Psoas muscle (tissue), 8 donors: ENCODE data around the gene CHCHD6. TPM values are rescaled to one million over a fixed set of nuclear protein-coding genes. Genes with fewer than 3 reads are reported as not detected.

ENCODE experiments used
- ATAC-seq, 4 donors: fragments of 200-7000 bp; cut with Tn5 transposase; one replicate each; pipeline ENCODE4 v1.9.1; 2020; ENCODE audit warnings: moderate library complexity in 3 of 4, mild to moderate bottlenecking in 2 of 4
- DNase-seq, 2 donors: peaks; one replicate each; pipeline ENCODE4 v3.0.0-alpha.2; 2020
- H3K27ac ChIP-seq: fragments of 200-600 bp; one replicate; pipeline ENCODE4 v1.8.0; 2022
- H3K27me3 ChIP-seq, 3 donors: fragments of 200-600 bp in 1 of 3; one replicate each; pipeline versions ENCODE4 v1.6.1 to v1.8.0; 2013 to 2022; ENCODE audit warnings: low read length in 2 of 3, mild to moderate bottlenecking in 2 of 3, moderate library complexity in 1 of 3; ENCODE audit not compliant: insufficient read depth in 3 of 3
- H3K36me3 ChIP-seq, 2 donors: fragments of 200-600 bp in 1 of 2; one replicate each; pipeline versions ENCODE4 v1.6.1 to v1.8.0; 2013 to 2022; ENCODE audit warnings: low read depth in 1 of 2, mild to moderate bottlenecking in 1 of 2, moderate library complexity in 1 of 2; ENCODE audit not compliant: insufficient read depth in 1 of 2
- H3K4me1 ChIP-seq: fragments of 200-600 bp; one replicate; pipeline ENCODE4 v1.8.0; 2022
- H3K4me3 ChIP-seq: fragments of 200-600 bp; one replicate; pipeline ENCODE4 v1.8.0; 2022; ENCODE audit warnings: mild to moderate bottlenecking
- H3K9me3 ChIP-seq: fragments of 200-600 bp; one replicate; pipeline ENCODE4 v1.8.0; 2022
- WGBS, 3 donors: extraction: QIAGEN DNeasy Blood & Tissue Kit; methylation state at CpG; one replicate each; pipeline versions ENCODE4 v1.1.6 to v1.1.7; 2013; 5-methylcytosine and 5-hydroxymethylcytosine counted together
- intact Hi-C, 2 donors: fragments of 100-400 bp; cut with DNase I; formaldehyde crosslinking; loops; one replicate each; pipeline versions ENCODE4 v1.11.0 to v1.14.2; 2022
- polyA plus RNA-seq, 3 donors: library from polyadenylated mRNA; stranded (reverse); fragments of 200-250 nt; gene quantifications; one replicate each; pipeline ENCODE4 v1.2.3, GENCODE V29; 2013
- total RNA-seq, 4 donors: library from RNA; stranded (reverse); fragmentation: NEBNext Ultra II Directional in 2 of 4; extraction: Animal tissue kit (Norgen Biotek cat#: 25700) in 2 of 4; gene quantifications; one replicate each; pipeline versions ENCODE4 v1.2.1 to v1.2.4, GENCODE V29; 2021 to 2023
- TF ChIP-seq, protein P1 (sequence below): fragments of 200-600 bp; IDR thresholded peaks from one replicate; pipeline ENCODE4 v1.8.0; 2022; ENCODE audit warnings: antibody characterized with exemption
- donor health status: healthy with polysubstance abuse.
- donor health status: DM: no; HTN: no; CAD: no; lungs with moderate emphysema.
- donor health status: Bipolar disorder and iron deficiency.
- donor health status: healthy.
- donor health status: DM: yes; HTN: yes; CAD: no.
- donor health status: DM: no; HTN: no; CAD: no.
- donor health status: DM: no; HTN: no; CAD: no.
- donor health status: DM: yes; HTN: yes; CAD: no.

The CHCHD6 gene
- total and polyA plus RNA-seq, 7 donors = 2.4 to 13.8 (median 3.5) TPM

DNA sequence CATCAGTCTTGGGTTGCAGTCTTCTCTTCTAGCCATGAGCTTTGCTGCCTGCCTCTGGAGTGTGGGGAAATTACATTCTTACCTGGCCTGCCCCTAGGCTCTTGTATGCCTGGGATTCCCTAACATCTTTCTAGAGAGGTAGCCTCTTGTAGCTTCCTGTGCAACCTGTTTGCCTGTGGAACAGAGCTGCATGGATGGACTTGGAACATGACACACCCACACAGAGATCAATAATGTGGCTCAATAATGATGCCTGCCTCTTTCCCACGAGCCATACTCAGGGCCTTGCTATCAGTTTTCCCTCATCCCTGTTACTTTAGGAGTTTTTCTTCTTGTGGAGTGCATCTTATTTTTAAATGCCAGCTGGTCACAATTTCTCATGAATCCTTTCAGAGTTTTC is 11.4 kb downstream of the CHCHD6 start:
- no peak for DNase-seq
- WGBS, 3 donors = 83 to 96% (median 90%) methylated on average over 1 of the region's 1 CpG

DNA sequence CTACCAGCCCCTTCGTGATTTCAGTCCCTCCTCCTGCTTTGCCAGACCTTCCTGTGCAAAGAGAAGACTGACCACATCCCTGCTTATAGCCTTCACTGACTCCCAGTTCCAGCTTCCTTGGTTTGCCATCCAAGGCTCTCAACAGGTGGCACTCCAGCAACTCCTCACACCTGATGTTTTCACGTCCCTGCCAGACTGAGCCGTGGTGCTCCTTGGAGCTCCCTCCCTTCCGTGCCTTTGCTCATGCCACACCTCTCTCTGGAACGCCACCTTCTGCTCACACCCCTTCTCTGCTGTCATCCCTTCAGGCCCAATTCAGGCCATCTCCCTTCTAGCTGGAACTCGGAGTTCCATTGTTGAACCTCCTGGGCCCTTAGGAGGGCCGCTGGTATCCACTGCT is 12.0 kb downstream of the CHCHD6 start:
- Histone ChIP-seq H3K36me3 (no peaks in the 10 kb centered on the region), H3K9me3 (no peaks in the 10 kb centered on the region), H3K27me3 (no peaks in the 10 kb centered on the region), H3K27ac (no peak overlapping the region), H3K4me3 (no peak overlapping the region), H3K4me1 (no peaks in the 10 kb centered on the region)
- WGBS, 3 donors = 79 to 88% (median 86%) methylated on average over 7 of the region's 7 CpGs
- TF ChIP-seq, protein P1, sequence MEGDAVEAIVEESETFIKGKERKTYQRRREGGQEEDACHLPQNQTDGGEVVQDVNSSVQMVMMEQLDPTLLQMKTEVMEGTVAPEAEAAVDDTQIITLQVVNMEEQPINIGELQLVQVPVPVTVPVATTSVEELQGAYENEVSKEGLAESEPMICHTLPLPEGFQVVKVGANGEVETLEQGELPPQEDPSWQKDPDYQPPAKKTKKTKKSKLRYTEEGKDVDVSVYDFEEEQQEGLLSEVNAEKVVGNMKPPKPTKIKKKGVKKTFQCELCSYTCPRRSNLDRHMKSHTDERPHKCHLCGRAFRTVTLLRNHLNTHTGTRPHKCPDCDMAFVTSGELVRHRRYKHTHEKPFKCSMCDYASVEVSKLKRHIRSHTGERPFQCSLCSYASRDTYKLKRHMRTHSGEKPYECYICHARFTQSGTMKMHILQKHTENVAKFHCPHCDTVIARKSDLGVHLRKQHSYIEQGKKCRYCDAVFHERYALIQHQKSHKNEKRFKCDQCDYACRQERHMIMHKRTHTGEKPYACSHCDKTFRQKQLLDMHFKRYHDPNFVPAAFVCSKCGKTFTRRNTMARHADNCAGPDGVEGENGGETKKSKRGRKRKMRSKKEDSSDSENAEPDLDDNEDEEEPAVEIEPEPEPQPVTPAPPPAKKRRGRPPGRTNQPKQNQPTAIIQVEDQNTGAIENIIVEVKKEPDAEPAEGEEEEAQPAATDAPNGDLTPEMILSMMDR = no peak
- DNase-seq (no peak), ATAC-seq (no peak)
- intact Hi-C loops = no loop called here

More for the DNA sequence above, 11.4 kb downstream of the CHCHD6 start:
- H3K4me1 ChIP-seq = no peaks in the 10 kb centered on the region
- H3K27me3 ChIP-seq = no peaks in the 10 kb centered on the region
- ATAC-seq = no peak
- intact Hi-C loops = no loop called here
- no peak overlapping the region for H3K4me3 ChIP-seq
- no peak overlapping the region for H3K27ac ChIP-seq
- H3K36me3 ChIP-seq = no peaks in the 10 kb centered on the region
- no peaks in the 10 kb centered on the region for H3K9me3 ChIP-seq
- TF ChIP-seq, protein P1 = no peak

DNA sequence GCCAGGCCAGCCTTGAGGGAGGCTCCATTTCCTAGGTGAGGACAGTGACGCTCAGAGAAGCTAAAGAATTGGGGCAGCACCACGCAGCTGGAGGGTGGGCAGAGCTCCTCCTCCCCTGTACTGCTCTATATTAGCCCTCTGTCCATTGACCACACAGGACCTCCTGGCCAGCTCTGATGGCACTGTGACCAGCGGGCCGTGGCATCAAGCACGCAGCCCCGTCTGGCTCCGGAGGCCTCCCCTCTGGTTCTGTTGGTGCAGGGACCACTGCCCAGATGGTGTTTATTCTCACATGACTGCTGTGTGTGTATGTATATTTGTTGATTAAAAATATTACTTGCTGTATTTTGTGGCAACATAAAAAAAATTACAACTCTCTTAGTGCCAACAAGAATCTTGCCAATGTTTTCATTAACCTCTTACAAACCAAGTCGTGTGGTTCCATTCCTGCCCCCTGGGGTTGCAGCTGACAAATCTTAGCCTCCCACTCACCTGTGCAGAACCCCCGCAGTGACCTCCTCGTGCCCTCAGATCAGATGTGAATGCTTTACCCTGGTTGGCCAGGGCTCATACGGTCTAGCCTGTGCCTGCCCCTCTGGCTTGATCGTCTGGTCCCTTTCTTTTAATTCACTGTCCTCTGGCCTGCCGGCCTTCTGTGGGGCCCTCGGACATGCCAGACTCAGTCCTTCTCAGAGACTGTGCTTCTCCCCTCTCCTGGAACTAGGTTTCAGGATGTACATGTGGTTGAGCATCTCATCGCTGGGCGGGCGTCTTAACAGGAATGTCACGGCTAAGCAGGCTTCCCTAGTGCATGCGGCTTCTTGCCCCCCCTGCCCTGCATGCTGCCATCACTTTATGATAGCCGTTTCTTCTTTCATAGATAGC is 14.8 kb downstream of the CHCHD6 start:
- H3K9me3 ChIP-seq = no peaks in the 10 kb centered on the region
- TF ChIP-seq, protein P1 = no peak
- 72 to 83% (median 78%) methylated on average over 20 of the region's 20 CpGs for WGBS, 3 donors
- no peaks in the 10 kb centered on the region for H3K4me1 ChIP-seq
- ATAC-seq = no peak
- intact Hi-C loops = no loop called here
- no peak for DNase-seq
- H3K36me3 ChIP-seq = no peaks in the 10 kb centered on the region
- no peaks in the 10 kb centered on the region for H3K27me3 ChIP-seq
- H3K4me3 ChIP-seq = no peak overlapping the region
- no peak overlapping the region for H3K27ac ChIP-seq

DNA sequence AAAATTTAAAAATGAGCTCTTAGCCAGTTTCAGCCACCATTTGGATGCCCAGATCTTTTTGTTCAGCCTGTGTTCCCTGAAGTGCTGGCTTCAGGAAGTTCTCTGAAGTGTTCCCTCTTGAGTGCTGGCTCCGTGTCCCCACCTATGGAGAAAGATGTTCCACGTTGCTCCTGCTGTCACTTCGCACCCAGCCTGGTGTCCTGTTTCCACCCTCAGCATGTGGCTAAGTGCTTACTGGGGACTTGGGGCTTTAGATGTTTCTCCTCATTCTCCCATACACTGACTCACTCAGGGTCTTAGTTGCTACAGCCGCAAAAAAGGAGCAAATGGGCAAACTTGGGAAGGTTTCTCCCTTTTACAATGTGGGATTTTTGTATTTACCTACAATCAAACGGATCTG is 16.6 kb downstream of the CHCHD6 start:
- Histone ChIP-seq H3K4me1 (no peaks in the 10 kb centered on the region), H3K27me3 (no peaks in the 10 kb centered on the region), H3K36me3 (no peaks in the 10 kb centered on the region), H3K4me3 (no peak overlapping the region), H3K27ac (no peak overlapping the region), H3K9me3 (no peaks in the 10 kb centered on the region)
- DNase-seq = no peak
- intact Hi-C loops = no loop called here
- TF ChIP-seq, protein P1 = no peak
- ATAC-seq = no peak
- 74 to 89% (median 86%) methylated on average over 5 of the region's 5 CpGs for WGBS, 3 donors
